Stimulated activated CD8-positive, alpha-beta memory T cell treated with anti-CD3 and anti-CD28 coated beads, Interleukin-12 subunit alpha, Interleukin-12 subunit beta, amount 100 ng/mL, for 24 hours (primary cell): ENCODE data around the gene TP53BP1.
A peak's percentile ranks its signal among the peaks of the same experiment; 100 is the strongest.
"Not testable (repeated sequence)": the region's sequence is repeated elsewhere in the genome, so short reads cannot be mapped to it uniquely, and the experiment has no call there.

Experiments
- DNase-seq: peaks from one replicate; pipeline ENCODE4 v3.0.0-alpha.2; 2020; ENCODE audit errors: extremely low read depth

TP53BP1 gene, protein sequence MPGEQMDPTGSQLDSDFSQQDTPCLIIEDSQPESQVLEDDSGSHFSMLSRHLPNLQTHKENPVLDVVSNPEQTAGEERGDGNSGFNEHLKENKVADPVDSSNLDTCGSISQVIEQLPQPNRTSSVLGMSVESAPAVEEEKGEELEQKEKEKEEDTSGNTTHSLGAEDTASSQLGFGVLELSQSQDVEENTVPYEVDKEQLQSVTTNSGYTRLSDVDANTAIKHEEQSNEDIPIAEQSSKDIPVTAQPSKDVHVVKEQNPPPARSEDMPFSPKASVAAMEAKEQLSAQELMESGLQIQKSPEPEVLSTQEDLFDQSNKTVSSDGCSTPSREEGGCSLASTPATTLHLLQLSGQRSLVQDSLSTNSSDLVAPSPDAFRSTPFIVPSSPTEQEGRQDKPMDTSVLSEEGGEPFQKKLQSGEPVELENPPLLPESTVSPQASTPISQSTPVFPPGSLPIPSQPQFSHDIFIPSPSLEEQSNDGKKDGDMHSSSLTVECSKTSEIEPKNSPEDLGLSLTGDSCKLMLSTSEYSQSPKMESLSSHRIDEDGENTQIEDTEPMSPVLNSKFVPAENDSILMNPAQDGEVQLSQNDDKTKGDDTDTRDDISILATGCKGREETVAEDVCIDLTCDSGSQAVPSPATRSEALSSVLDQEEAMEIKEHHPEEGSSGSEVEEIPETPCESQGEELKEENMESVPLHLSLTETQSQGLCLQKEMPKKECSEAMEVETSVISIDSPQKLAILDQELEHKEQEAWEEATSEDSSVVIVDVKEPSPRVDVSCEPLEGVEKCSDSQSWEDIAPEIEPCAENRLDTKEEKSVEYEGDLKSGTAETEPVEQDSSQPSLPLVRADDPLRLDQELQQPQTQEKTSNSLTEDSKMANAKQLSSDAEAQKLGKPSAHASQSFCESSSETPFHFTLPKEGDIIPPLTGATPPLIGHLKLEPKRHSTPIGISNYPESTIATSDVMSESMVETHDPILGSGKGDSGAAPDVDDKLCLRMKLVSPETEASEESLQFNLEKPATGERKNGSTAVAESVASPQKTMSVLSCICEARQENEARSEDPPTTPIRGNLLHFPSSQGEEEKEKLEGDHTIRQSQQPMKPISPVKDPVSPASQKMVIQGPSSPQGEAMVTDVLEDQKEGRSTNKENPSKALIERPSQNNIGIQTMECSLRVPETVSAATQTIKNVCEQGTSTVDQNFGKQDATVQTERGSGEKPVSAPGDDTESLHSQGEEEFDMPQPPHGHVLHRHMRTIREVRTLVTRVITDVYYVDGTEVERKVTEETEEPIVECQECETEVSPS (N-terminal part only)

DNA sequence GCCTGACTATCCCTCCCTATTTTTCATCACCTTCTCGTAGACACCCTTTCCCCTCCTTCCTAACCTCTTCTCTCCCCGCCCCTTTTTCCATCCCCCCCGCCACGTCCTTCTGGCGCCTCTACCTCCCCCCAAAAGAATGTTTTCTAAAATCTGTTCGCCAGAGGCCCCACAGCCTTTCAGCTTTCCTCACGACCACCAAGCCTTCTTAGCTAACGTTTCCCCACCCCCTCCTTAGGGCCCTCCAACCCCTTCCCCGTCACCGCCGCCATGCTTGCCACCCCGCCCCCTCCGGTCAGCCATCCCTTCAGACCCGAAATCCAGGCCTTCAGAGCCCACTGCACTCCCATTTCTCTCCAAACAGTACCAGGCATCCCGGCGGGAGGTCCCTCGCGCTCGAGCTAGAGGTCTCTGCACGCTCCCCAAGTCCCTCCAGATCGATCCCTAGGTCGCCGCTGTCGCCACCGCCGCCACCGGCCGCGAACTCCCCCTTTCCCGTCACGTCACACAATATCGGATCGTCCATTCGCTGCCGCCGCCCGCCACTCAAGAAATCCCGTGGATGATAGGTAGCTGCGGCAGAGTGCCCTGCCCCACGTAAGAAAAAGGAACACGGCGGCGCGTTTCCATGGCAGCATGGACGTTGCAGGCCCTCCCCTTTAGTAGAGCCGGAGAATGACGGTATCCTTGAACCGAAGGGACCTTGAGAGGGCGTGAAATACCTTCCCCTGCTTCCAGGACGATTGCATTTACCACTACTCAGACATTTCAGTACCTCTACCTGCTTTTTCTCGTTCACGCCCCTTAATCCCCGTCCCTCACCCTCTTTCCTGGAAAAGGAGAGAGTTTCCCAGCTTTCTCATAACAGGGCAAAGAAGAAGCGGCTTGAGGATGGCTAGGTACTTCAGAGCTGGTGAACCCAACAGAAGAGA is at the start of gene TP53BP1:
TP53BP1 (minus strand) TSS at position 484 of the 929 bp plus-strand sequence; CDS start at position 371, 113 bp downstream.
- DNase-seq = peak; percentile 87

GRCh38 chr15:43541785-43542184 is 48.8 kb upstream of the TP53BP1 start:
- no peak for DNase-seq

- DNase-seq = no peak
Measured at GRCh38 chr15:43538091-43538490, 45.1 kb upstream of the TP53BP1 start.

GRCh38 chr15:43534897-43535296 is 41.9 kb upstream of the TP53BP1 start:
- no peak for DNase-seq

GRCh38 chr15:43532826-43533225 is 39.9 kb upstream of the TP53BP1 start:
- not testable (repeated sequence) for DNase-seq

- DNase-seq = no peak
Measured at GRCh38 chr15:43531018-43531670, 38.2 kb upstream of the TP53BP1 start.

GRCh38 chr15:43529587-43530345 is 36.8 kb upstream of the TP53BP1 start:
- DNase-seq = no peak

GRCh38 chr15:43529141-43529540 is 36.2 kb upstream of the TP53BP1 start:
- DNase-seq = no peak

DNA sequence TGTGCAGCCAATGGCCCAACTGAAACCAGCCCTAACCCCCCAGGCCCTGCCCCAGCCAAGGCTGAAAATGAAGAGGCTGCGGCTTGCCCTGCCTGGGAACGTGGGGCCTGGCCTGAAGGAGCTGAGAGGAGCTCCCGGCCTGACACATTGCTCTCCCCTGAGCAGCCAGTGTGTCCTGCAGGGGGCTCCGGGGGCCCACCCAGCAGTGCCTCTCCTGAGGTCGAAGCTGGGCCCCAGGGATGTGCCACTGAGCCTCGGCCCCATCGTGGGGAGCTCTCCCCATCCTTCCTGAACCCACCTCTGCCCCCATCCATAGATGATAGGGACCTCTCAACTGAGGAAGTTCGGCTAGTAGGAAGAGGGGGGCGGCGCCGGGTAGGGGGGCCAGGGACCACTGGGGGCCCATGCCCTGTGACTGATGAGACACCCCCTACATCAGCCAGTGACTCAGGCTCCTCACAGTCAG is 35.6 kb upstream of the TP53BP1 start:
- DNase-seq = no peak

DNA sequence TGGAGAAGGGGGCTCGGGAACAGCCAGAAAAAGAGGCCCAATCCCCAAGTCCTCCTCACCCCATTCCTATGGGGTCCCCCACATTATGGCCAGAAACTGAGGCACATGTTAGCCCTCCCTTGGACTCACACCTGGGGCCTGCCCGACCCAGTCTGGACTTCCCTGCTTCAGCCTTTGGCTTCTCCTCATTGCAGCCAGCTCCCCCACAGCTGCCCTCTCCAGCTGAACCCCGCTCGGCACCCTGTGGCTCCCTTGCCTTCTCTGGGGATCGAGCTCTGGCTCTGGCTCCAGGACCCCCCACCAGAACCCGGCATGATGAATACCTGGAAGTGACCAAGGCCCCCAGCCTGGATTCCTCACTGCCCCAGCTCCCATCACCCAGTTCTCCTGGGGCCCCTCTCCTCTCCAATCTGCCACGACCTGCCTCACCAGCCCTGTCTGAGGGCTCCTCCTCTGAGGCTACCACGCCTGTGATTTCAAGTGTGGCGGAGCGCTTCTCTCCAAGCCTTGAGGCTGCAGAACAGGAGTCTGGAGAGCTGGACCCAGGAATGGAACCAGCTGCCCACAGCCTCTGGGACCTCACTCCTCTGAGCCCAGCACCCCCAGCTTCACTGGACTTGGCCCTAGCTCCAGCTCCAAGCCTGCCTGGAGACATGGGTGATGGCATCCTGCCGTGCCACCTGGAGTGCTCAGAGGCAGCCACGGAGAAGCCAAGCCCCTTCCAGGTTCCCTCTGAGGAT is 35.0 kb upstream of the TP53BP1 start:
- no peak for DNase-seq

- DNase-seq = no peak
Measured at GRCh38 chr15:43527016-43527801, 34.3 kb upstream of the TP53BP1 start.

GRCh38 chr15:43526261-43526930 is 33.4 kb upstream of the TP53BP1 start:
- DNase-seq = no peak

DNA sequence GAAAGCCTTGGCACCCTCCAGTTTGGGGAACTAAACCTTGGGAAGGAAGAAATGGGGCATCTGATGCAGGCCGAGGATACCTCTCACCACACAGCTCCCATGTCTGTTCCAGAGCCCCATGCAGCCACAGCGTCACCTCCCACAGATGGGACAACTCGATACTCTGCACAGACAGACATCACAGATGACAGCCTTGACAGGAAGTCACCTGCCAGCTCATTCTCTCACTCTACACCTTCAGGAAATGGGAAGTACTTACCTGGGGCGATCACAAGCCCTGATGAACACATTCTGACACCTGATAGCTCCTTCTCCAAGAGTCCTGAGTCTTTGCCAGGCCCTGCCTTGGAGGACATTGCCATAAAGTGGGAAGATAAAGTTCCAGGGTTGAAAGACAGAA is 32.2 kb upstream of the TP53BP1 start:
- DNase-seq = no peak

DNA sequence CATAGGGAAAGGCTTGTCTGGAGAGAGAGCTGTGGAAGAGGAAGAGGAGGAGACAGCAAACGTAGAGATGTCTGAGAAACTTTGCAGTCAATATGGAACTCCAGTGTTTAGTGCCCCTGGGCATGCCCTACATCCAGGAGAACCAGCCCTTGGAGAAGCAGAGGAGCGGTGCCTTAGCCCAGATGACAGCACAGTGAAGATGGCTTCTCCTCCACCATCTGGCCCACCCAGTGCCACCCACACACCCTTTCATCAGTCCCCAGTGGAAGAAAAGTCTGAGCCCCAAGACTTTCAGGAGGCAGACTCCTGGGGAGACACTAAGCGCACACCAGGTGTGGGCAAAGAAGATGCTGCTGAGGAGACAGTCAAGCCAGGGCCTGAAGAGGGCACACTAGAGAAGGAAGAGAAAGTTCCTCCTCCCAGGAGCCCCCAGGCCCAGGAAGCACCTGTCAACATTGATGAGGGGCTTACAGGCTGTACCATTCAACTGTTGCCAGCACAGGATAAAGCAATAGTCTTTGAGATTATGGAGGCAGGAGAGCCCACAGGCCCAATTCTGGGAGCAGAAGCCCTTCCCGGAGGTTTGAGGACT is 31.4 kb upstream of the TP53BP1 start:
- no peak for DNase-seq

DNA sequence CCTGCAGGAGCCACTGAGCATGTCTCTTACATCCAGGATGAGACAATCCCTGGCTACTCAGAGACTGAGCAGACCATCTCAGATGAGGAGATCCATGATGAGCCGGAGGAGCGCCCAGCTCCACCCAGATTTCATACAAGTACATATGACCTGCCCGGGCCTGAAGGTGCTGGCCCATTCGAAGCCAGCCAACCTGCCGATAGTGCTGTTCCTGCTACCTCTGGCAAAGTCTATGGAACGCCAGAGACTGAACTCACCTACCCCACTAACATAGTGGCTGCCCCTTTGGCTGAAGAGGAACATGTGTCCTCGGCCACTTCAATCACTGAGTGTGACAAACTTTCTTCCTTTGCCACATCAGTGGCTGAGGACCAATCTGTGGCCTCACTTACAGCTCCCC is 30.7 kb upstream of the TP53BP1 start:
- DNase-seq = no peak

GRCh38 chr15:43522247-43522646 is 29.3 kb upstream of the TP53BP1 start:
- DNase-seq = no peak

DNA sequence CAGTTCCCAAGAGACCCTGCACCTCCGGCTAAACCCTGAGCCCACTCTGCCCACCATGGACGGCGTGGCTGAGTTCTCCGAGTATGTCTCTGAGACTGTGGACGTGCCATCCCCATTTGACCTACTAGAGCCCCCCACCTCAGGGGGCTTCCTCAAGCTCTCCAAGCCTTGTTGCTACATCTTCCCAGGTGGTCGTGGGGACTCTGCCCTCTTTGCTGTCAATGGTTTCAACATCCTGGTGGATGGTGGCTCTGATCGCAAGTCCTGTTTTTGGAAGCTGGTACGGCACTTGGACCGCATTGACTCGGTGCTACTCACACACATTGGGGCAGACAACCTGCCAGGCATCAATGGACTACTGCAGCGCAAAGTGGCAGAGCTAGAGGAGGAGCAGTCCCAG is 28.5 kb upstream of the TP53BP1 start:
- DNase-seq = no peak
